Measurements from ENCODE around the gene PYGL.

PYGL gene

GRCh38 chr14:50887476-50887875 lies 56.8 kb downstream of the PYGL start:
- TF ChIP-seq, protein P1, sequence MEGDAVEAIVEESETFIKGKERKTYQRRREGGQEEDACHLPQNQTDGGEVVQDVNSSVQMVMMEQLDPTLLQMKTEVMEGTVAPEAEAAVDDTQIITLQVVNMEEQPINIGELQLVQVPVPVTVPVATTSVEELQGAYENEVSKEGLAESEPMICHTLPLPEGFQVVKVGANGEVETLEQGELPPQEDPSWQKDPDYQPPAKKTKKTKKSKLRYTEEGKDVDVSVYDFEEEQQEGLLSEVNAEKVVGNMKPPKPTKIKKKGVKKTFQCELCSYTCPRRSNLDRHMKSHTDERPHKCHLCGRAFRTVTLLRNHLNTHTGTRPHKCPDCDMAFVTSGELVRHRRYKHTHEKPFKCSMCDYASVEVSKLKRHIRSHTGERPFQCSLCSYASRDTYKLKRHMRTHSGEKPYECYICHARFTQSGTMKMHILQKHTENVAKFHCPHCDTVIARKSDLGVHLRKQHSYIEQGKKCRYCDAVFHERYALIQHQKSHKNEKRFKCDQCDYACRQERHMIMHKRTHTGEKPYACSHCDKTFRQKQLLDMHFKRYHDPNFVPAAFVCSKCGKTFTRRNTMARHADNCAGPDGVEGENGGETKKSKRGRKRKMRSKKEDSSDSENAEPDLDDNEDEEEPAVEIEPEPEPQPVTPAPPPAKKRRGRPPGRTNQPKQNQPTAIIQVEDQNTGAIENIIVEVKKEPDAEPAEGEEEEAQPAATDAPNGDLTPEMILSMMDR (IDR thresholded peaks at IDR 0.05): no peak

GRCh38 chr14:50883827-50884197 lies 60.5 kb downstream of the PYGL start:
- TF ChIP-seq, protein P1 (IDR thresholded peaks at IDR 0.05): no peak

- TF ChIP-seq, protein P1 (IDR thresholded peaks at IDR 0.05): no peak
Measured at GRCh38 chr14:50882932-50883826, 61.1 kb downstream of the PYGL start.

GRCh38 chr14:50875359-50876070 lies 68.8 kb downstream of the PYGL start:
- TF ChIP-seq, protein P1 (IDR thresholded peaks at IDR 0.05): no peak

GRCh38 chr14:50874757-50875156 lies 69.5 kb downstream of the PYGL start:
- TF ChIP-seq, protein P1 (IDR thresholded peaks at IDR 0.05): no peak

DNA sequence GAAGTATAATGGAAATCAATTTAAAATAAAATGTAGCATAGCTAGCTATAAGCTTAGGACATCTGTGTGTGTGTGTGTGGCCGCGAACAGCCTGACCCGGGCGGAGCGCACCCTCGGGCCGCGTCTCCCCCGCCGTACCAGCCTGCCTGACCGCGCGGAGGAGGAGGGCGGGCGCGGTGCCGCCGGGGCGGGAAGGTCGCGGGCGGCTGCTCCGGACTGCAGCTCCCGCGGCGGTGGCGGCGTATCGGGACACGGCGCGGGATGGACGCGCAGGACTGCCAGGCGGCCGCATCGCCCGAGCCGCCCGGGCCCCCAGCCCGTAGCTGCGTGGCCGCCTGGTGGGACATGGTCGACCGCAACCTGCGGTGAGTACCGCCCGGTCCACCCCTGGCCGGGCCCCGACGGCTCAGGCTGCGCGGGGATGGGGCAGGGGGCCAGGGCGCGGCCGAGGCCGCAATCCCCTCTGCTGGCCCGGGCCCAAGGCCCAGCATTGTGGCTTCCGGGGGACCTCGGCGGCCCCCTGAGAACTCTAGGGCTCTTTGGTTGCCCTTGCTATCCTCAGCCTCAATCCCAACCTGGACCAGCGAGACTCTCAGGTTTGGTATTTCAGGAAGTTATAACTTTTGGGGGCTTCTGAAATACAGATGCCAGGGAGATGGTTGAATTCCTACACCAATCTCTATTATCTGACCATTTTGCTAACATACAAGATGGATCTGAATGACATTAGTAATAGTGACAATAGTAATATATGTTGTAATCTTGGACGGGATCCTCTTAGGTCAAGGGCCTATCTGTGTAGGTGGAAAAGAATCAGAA lies 72.2 kb downstream of the PYGL start, which contains the start of gene ABHD12B:
Gene ABHD12B (plus strand): TSS at position 140 of the 819 bp plus-strand sequence. CDS start 122 bp downstream, at position 262.
- TF ChIP-seq, protein P1 (IDR thresholded peaks at IDR 0.05): no peak

- TF ChIP-seq, protein P1 (IDR thresholded peaks at IDR 0.05): no peak
Measured at GRCh38 chr14:50871228-50871627, 73.1 kb downstream of the PYGL start.

All from LNCAP (cell line).